ENCODE results near the gene SLIT3.

Gene SLIT3

GRCh38 chr5:169304175-169304574 lies 3.2 kb upstream of the SLIT3 start:
- H3K9me3 Mint-ChIP-seq: no peaks in the 10 kb centered on the region
- peaks cover 31% of the 10 kb centered on the region for H3K27me3 Mint-ChIP-seq
- no peaks in the 10 kb centered on the region for H3K36me3 Mint-ChIP-seq
- no peak overlapping the region for H3K4me3 Mint-ChIP-seq
- H3K27ac Mint-ChIP-seq: no peak overlapping the region
- H3K4me1 Mint-ChIP-seq: peaks cover 7% of the 10 kb centered on the region

- Mint-ChIP-seq H3K36me3 (no peaks in the 10 kb centered on the region), H3K27me3 (peaks cover 33% of the 10 kb centered on the region), H3K4me3 (no peak overlapping the region)
Measured at GRCh38 chr5:169303119-169303515, 2.2 kb upstream of the SLIT3 start.

GRCh38 chr5:169302491-169303118 lies 1.7 kb upstream of the SLIT3 start:
- no peaks in the 10 kb centered on the region for H3K9me3 Mint-ChIP-seq
- no peak overlapping the region for H3K27ac Mint-ChIP-seq
- no peak overlapping the region for H3K4me3 Mint-ChIP-seq
- peaks cover 7% of the 10 kb centered on the region for H3K4me1 Mint-ChIP-seq
- peaks cover 31% of the 10 kb centered on the region for H3K27me3 Mint-ChIP-seq
- H3K36me3 Mint-ChIP-seq: no peaks in the 10 kb centered on the region

More at GRCh38 chr5:169303119-169303515, 2.2 kb upstream of the SLIT3 start:
- Mint-ChIP-seq H3K27ac (no peak overlapping the region), H3K9me3 (no peaks in the 10 kb centered on the region), H3K4me1 (peaks cover 7% of the 10 kb centered on the region)

- H3K4me3 Mint-ChIP-seq: no peak overlapping the region
- H3K36me3 Mint-ChIP-seq: no peaks in the 10 kb centered on the region
- H3K27me3 Mint-ChIP-seq: peaks cover 30% of the 10 kb centered on the region
- no peak overlapping the region for H3K27ac Mint-ChIP-seq
- peaks cover 7% of the 10 kb centered on the region for H3K4me1 Mint-ChIP-seq
- no peaks in the 10 kb centered on the region for H3K9me3 Mint-ChIP-seq
Measured at GRCh38 chr5:169301986-169302385, 1.0 kb upstream of the SLIT3 start.

- H3K36me3 Mint-ChIP-seq: no peaks in the 10 kb centered on the region
- no peak overlapping the region for H3K4me3 Mint-ChIP-seq
- peaks cover 7% of the 10 kb centered on the region for H3K4me1 Mint-ChIP-seq
- H3K27me3 Mint-ChIP-seq: peaks cover 30% of the 10 kb centered on the region
- H3K27ac Mint-ChIP-seq: no peak overlapping the region
- H3K9me3 Mint-ChIP-seq: no peaks in the 10 kb centered on the region
Measured at GRCh38 chr5:169301386-169301934, 521 bp upstream of the SLIT3 start.

- Mint-ChIP-seq H3K4me3 (no peak overlapping the region), H3K9me3 (no peaks in the 10 kb centered on the region), H3K4me1 (peaks cover 7% of the 10 kb centered on the region), H3K27me3 (peaks cover 26% of the 10 kb centered on the region), H3K27ac (no peak overlapping the region), H3K36me3 (no peaks in the 10 kb centered on the region)
Measured at GRCh38 chr5:169299663-169300467, 1.1 kb downstream of the SLIT3 start.

GRCh38 chr5:169299191-169299662 lies 1.7 kb downstream of the SLIT3 start:
- Mint-ChIP-seq H3K9me3 (no peaks in the 10 kb centered on the region), H3K27me3 (peaks cover 26% of the 10 kb centered on the region), H3K27ac (no peak overlapping the region), H3K36me3 (no peaks in the 10 kb centered on the region), H3K4me1 (peaks cover 7% of the 10 kb centered on the region), H3K4me3 (no peak overlapping the region)

GRCh38 chr5:169298193-169298592 lies 2.7 kb downstream of the SLIT3 start:
- Mint-ChIP-seq H3K9me3 (no peaks in the 10 kb centered on the region), H3K4me3 (no peak overlapping the region), H3K4me1 (peaks cover 7% of the 10 kb centered on the region), H3K27me3 (peaks cover 21% of the 10 kb centered on the region), H3K27ac (no peak overlapping the region), H3K36me3 (no peaks in the 10 kb centered on the region)

GRCh38 chr5:169296419-169297143 lies 4.4 kb downstream of the SLIT3 start:
- Mint-ChIP-seq H3K27ac (no peak overlapping the region), H3K9me3 (no peaks in the 10 kb centered on the region), H3K4me1 (no peaks in the 10 kb centered on the region), H3K27me3 (peaks cover 11% of the 10 kb centered on the region), H3K4me3 (no peak overlapping the region), H3K36me3 (no peaks in the 10 kb centered on the region)

- no peak overlapping the region for H3K4me3 Mint-ChIP-seq
- no peaks in the 10 kb centered on the region for H3K36me3 Mint-ChIP-seq
- H3K4me1 Mint-ChIP-seq: no peaks in the 10 kb centered on the region
- H3K27me3 Mint-ChIP-seq: peaks cover 7% of the 10 kb centered on the region
- H3K27ac Mint-ChIP-seq: no peak overlapping the region
- H3K9me3 Mint-ChIP-seq: no peaks in the 10 kb centered on the region
Measured at GRCh38 chr5:169295306-169295705, 5.6 kb downstream of the SLIT3 start.

- Mint-ChIP-seq H3K4me3 (no peak overlapping the region), H3K4me1 (no peaks in the 10 kb centered on the region), H3K27me3 (peaks cover 3% of the 10 kb centered on the region), H3K36me3 (no peaks in the 10 kb centered on the region), H3K27ac (no peak overlapping the region), H3K9me3 (no peaks in the 10 kb centered on the region)
Measured at GRCh38 chr5:169294621-169295020, 6.3 kb downstream of the SLIT3 start.

- no peak overlapping the region for H3K27ac Mint-ChIP-seq
- no peaks in the 10 kb centered on the region for H3K36me3 Mint-ChIP-seq
- H3K27me3 Mint-ChIP-seq: peaks cover 3% of the 10 kb centered on the region
- H3K9me3 Mint-ChIP-seq: no peaks in the 10 kb centered on the region
- H3K4me3 Mint-ChIP-seq: no peak overlapping the region
- H3K4me1 Mint-ChIP-seq: no peaks in the 10 kb centered on the region
Measured at GRCh38 chr5:169291877-169292276, 9.1 kb downstream of the SLIT3 start.

GRCh38 chr5:169290895-169291294 lies 10.0 kb downstream of the SLIT3 start:
- no peaks in the 10 kb centered on the region for H3K4me1 Mint-ChIP-seq
- peaks cover 3% of the 10 kb centered on the region for H3K27me3 Mint-ChIP-seq
- no peak overlapping the region for H3K4me3 Mint-ChIP-seq
- H3K36me3 Mint-ChIP-seq: no peaks in the 10 kb centered on the region
- no peak overlapping the region for H3K27ac Mint-ChIP-seq
- no peaks in the 10 kb centered on the region for H3K9me3 Mint-ChIP-seq

GRCh38 chr5:169289520-169289919 lies 11.4 kb downstream of the SLIT3 start:
- H3K36me3 Mint-ChIP-seq: no peaks in the 10 kb centered on the region
- no peaks in the 10 kb centered on the region for H3K9me3 Mint-ChIP-seq
- H3K4me1 Mint-ChIP-seq: no peaks in the 10 kb centered on the region
- H3K27ac Mint-ChIP-seq: no peak overlapping the region
- H3K4me3 Mint-ChIP-seq: no peak overlapping the region
- H3K27me3 Mint-ChIP-seq: peaks cover 3% of the 10 kb centered on the region

- H3K27ac Mint-ChIP-seq: no peak overlapping the region
- H3K4me3 Mint-ChIP-seq: no peak overlapping the region
- H3K4me1 Mint-ChIP-seq: no peaks in the 10 kb centered on the region
- peaks cover 3% of the 10 kb centered on the region for H3K27me3 Mint-ChIP-seq
- H3K9me3 Mint-ChIP-seq: no peaks in the 10 kb centered on the region
- no peaks in the 10 kb centered on the region for H3K36me3 Mint-ChIP-seq
Measured at GRCh38 chr5:169288066-169288930, 12.6 kb downstream of the SLIT3 start.
